Natural killer cell (primary cell): Measurements from ENCODE around the gene KIRREL3. TPM values are rescaled to one million over a fixed set of nuclear protein-coding genes. Genes with fewer than 3 reads are reported as not detected.

Experiments used
- ATAC-seq, 3 donors: fragments of 150-1000 bp in 2 of 3; fragments of 200-7000 bp in 1 of 3; cut with Tn5 transposase; 1 replicate in 1 of 3; 2 replicates in 2 of 3; pipeline ENCODE4 v1.10.0; 2021; ENCODE audit warnings: mild to moderate bottlenecking in 2 of 3, moderate library complexity in 2 of 3
- DNase-seq, 2 donors: peaks; one replicate each; pipeline versions ENCODE4 v3.0.0 to v3.0.0-alpha.2; 2013 to 2021; ENCODE audit warnings: mixed read lengths in 1 of 2
- H3K27ac ChIP-seq: one replicate; pipeline ENCODE4 v1.5.1; 2013; ENCODE audit warnings: mild to moderate bottlenecking, low read length
- H3K27me3 ChIP-seq: one replicate; pipeline ENCODE4 v1.6.1; 2013; ENCODE audit warnings: low read length; ENCODE audit not compliant: control insufficient read depth, insufficient read depth
- H3K36me3 ChIP-seq: one replicate; pipeline ENCODE4 v1.6.1; 2013; ENCODE audit warnings: low read length; ENCODE audit not compliant: control insufficient read depth, insufficient read depth
- H3K4me1 ChIP-seq: one replicate; pipeline ENCODE4 v1.6.1; 2013; ENCODE audit warnings: low read length; ENCODE audit not compliant: control insufficient read depth, insufficient read depth
- H3K4me3 ChIP-seq: one replicate; pipeline ENCODE4 v1.5.1; 2013; ENCODE audit warnings: low read length
- H3K9me3 ChIP-seq: one replicate; pipeline ENCODE4 v1.6.1; 2013; ENCODE audit warnings: low read length; ENCODE audit not compliant: control insufficient read depth, insufficient read depth
- H3K27ac Mint-ChIP-seq, 2 donors: one replicate each; pipeline ENCODE4 v1.8.0; 2022; ENCODE audit warnings: mild to moderate bottlenecking in 2 of 2, mixed read lengths in 2 of 2, moderate library complexity in 1 of 2
- H3K27me3 Mint-ChIP-seq, 2 donors: one replicate each; pipeline ENCODE4 v1.8.0; 2022; ENCODE audit warnings: low read depth in 2 of 2, mixed read lengths in 2 of 2
- H3K36me3 Mint-ChIP-seq: one replicate; pipeline ENCODE4 v1.8.0; 2022; ENCODE audit warnings: mixed read lengths
- H3K4me1 Mint-ChIP-seq, 2 donors: one replicate each; pipeline ENCODE4 v1.8.0; 2022; ENCODE audit warnings: mixed read lengths in 2 of 2
- H3K4me3 Mint-ChIP-seq: one replicate; pipeline ENCODE4 v1.8.0; 2022; ENCODE audit warnings: mild to moderate bottlenecking, moderate library complexity, mixed read lengths
- H3K9me3 Mint-ChIP-seq, 2 donors: one replicate each; pipeline ENCODE4 v1.8.0; 2022; ENCODE audit warnings: mixed read lengths in 2 of 2
- WGBS: methylation state at CpG from one replicate; pipeline ENCODE4 v1.1.7; 2013; ENCODE audit warnings: missing lambda C conversion rate; ENCODE audit not compliant: insufficient coverage; 5-methylcytosine and 5-hydroxymethylcytosine counted together
- intact Hi-C: fragments of 100-400 bp; cut with micrococcal nuclease; formaldehyde crosslinking; loops from one replicate; pipeline ENCODE4 v1.14.2; 2022
- total RNA-seq, 4 donors: library from RNA; stranded (reverse); fragments of 120-200 nt in 1 of 4; gene quantifications; one replicate each; pipeline versions ENCODE4 v1.2.3 to v1.2.4, GENCODE V29; 2013 to 2022
- TF ChIP-seq, protein P1 (sequence below): fragments of 200-600 bp; IDR thresholded peaks from one replicate; pipeline ENCODE4 v1.8.0; 2022; ENCODE audit warnings: antibody characterized with exemption

The KIRREL3 gene
- total RNA-seq, 3 donors from 2014 or later (not counting 1 experiment from before 2014, with no cell fraction given), result not detected

DNA sequence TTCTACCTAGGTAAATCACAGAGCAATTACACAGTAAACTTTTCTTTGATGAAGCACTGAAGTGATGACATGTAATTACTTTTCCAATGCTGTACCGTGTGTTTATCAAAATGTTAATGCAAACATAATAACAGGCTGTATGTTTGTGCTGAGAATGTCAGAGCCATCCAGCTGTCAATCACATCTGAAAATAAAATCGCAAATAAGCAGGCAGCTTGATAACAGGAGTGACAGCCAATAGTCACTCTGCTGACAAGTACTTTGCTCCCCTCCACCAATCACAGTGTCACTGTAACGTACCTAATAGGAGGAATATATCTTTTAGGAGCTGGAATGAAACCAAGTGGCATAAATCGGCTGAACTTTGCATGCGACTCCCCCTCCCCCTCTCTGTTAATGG lies 119.7 kb downstream of the KIRREL3 start:
- Histone ChIP-seq H3K27ac (no peak overlapping the region), H3K36me3 (no peaks in the 10 kb centered on the region), H3K9me3 (no peaks in the 10 kb centered on the region), H3K27me3 (no peaks in the 10 kb centered on the region), H3K4me3 (no peak overlapping the region), H3K4me1 (no peaks in the 10 kb centered on the region)
- ATAC-seq (no peak), DNase-seq (no peak)
- Mint-ChIP-seq H3K36me3 (no peaks in the 10 kb centered on the region), H3K4me3 (no peak overlapping the region), H3K27me3 (peaks cover 8 to 38% of the 10 kb centered on the region in 2 donors), H3K27ac (no peak overlapping the region), H3K9me3 (no peaks in the 10 kb centered on the region), H3K4me1 (no peaks in the 10 kb centered on the region)
- intact Hi-C loops, result no loop called here
- 97% methylated on average over 4 of the region's 5 CpGs for WGBS
- TF ChIP-seq, protein P1, sequence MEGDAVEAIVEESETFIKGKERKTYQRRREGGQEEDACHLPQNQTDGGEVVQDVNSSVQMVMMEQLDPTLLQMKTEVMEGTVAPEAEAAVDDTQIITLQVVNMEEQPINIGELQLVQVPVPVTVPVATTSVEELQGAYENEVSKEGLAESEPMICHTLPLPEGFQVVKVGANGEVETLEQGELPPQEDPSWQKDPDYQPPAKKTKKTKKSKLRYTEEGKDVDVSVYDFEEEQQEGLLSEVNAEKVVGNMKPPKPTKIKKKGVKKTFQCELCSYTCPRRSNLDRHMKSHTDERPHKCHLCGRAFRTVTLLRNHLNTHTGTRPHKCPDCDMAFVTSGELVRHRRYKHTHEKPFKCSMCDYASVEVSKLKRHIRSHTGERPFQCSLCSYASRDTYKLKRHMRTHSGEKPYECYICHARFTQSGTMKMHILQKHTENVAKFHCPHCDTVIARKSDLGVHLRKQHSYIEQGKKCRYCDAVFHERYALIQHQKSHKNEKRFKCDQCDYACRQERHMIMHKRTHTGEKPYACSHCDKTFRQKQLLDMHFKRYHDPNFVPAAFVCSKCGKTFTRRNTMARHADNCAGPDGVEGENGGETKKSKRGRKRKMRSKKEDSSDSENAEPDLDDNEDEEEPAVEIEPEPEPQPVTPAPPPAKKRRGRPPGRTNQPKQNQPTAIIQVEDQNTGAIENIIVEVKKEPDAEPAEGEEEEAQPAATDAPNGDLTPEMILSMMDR, result no peak

DNA sequence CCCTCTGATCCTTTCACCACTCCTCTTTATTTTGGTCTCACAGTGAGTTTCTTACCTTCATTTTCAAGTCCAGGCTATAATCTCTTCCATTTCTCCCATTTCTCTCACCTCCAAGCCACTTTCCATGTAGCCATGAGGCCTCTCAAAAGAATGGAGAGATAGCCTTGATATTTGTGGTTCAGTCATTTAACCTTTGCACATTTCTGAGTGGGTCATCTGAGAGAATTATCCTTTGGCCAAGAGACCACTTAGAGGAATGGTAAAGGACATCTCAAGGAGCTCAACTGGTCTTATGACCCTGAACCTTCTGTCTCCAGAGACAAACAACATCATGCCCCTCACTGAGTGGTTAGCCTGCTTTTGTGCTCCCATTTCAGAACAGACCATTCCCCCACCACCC lies 121.1 kb downstream of the KIRREL3 start:
- ATAC-seq (no peak), DNase-seq (no peak)
- Mint-ChIP-seq H3K27me3 (peaks cover 13 to 38% of the 10 kb centered on the region in 2 donors), H3K4me3 (no peak overlapping the region), H3K36me3 (no peaks in the 10 kb centered on the region), H3K27ac (no peak overlapping the region), H3K9me3 (no peaks in the 10 kb centered on the region), H3K4me1 (no peaks in the 10 kb centered on the region)
- H3K27ac ChIP-seq, result no peak overlapping the region
- H3K4me3 ChIP-seq, result no peak overlapping the region
- no peaks in the 10 kb centered on the region for H3K9me3 ChIP-seq
- no peaks in the 10 kb centered on the region for H3K4me1 ChIP-seq
- intact Hi-C loops, result no loop called here
- TF ChIP-seq, protein P1, result no peak
- H3K27me3 ChIP-seq, result no peaks in the 10 kb centered on the region
- H3K36me3 ChIP-seq, result no peaks in the 10 kb centered on the region

DNA sequence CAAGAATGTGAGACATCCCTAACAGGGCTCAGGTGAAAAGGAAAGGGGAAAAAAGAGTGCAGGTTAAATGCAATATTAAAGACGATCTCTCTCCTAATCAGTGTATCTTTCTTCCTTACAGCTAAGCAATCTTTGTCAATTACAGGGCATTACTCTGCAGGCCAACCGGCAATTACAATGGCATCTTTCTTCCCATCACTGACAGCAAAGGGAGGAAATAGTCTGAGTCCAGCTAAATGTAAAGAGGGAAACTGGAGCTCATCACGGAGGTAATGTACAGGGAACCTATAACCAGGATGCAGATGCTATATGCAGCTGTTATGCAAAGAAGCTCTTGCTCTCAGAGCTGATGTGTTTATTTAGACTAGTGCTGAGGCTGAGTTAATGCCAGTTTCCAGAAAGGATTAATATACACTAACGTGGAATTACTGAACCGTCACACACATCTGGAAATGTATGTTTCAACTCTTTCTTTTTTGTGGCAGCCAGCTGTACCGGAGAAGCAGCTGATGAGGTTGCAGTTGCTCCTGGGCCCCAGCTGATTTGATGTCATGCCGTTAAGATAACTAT lies 121.6 kb downstream of the KIRREL3 start:
- TF ChIP-seq, protein P1, result no peak
- H3K27me3 ChIP-seq, result no peaks in the 10 kb centered on the region
- H3K9me3 Mint-ChIP-seq, result no peaks in the 10 kb centered on the region

DNA sequence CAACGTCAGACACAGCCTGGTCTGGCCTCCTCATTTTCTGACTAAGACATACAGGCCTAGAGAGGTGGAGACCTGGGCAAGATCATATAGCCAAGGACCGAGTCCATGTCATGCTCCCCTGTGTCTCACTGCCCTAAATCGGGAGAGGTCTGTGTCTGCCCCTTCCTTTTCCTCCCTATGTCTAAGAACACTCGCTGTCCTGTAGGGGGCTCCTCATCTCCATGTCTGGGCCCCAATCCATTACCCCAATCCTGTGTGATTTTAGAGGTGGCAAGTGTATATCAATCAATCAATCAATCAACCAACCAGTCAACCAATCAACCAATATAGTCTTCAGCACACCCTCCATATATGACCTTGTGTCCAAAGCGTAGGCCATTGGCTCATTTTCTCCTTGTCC lies 125.7 kb downstream of the KIRREL3 start:
- Mint-ChIP-seq H3K9me3 (no peaks in the 10 kb centered on the region), H3K4me3 (no peak overlapping the region), H3K4me1 (no peaks in the 10 kb centered on the region), H3K27me3 (peaks cover 12 to 34% of the 10 kb centered on the region in 2 donors), H3K36me3 (no peaks in the 10 kb centered on the region), H3K27ac (no peak overlapping the region)
- ATAC-seq, result no peak
- intact Hi-C loops, result no loop called here
- Histone ChIP-seq H3K27me3 (no peaks in the 10 kb centered on the region), H3K27ac (no peak overlapping the region), H3K9me3 (no peaks in the 10 kb centered on the region), H3K4me1 (no peaks in the 10 kb centered on the region), H3K4me3 (no peak overlapping the region), H3K36me3 (no peaks in the 10 kb centered on the region)
- no peak for DNase-seq
- 52% methylated on average over 4 of the region's 5 CpGs for WGBS
- TF ChIP-seq, protein P1, result no peak

More for the DNA sequence above, 121.6 kb downstream of the KIRREL3 start:
- no peak overlapping the region for H3K4me3 Mint-ChIP-seq
- Histone ChIP-seq H3K36me3 (no peaks in the 10 kb centered on the region), H3K27ac (no peak overlapping the region), H3K4me1 (no peaks in the 10 kb centered on the region), H3K9me3 (no peaks in the 10 kb centered on the region), H3K4me3 (no peak overlapping the region)
- H3K27ac Mint-ChIP-seq, result no peak overlapping the region
- H3K4me1 Mint-ChIP-seq, result no peaks in the 10 kb centered on the region
- WGBS, result 78% methylated on average over 5 of the region's 7 CpGs
- ATAC-seq, result no peak
- H3K36me3 Mint-ChIP-seq, result no peaks in the 10 kb centered on the region
- intact Hi-C loops, result no loop called here
- DNase-seq, result no peak
- peaks cover 13 to 33% of the 10 kb centered on the region in 2 donors for H3K27me3 Mint-ChIP-seq
